HCT116 (cell line): Measurements from ENCODE around the gene WDPCP.
"Not testable (repeated sequence)": the region's sequence is repeated elsewhere in the genome, so short reads cannot be mapped to it uniquely, and the experiment has no call there.

ENCODE experiments used
- ATF3 ChIP-seq: IDR thresholded peaks from 2 replicates; pipeline ENCODE4 v1.6.1; 2012
- CTCF ChIP-seq, 3 experiments: fragments of 200-600 bp in 1 of 3; sonication (generic) in 1 of 3; IDR thresholded peaks in 2 of 3; conservative IDR thresholded peaks in 1 of 3; 2 replicates each; pipeline ENCODE4 v1.5.1; 2012 to 2017; ENCODE audit warnings: low read depth in 2 of 3, low read length in 2 of 3, antibody characterized with exemption in 1 of 3, borderline replicate concordance in 1 of 3, control low read depth in 1 of 3, mild to moderate bottlenecking in 1 of 3, mixed read lengths in 1 of 3, mixed run types in 1 of 3, moderate library complexity in 1 of 3; ENCODE audit not compliant: insufficient read depth in 1 of 3
- EGR1 ChIP-seq: IDR thresholded peaks from 2 replicates; pipeline ENCODE4 v1.6.1; 2012; ENCODE audit warnings: low read depth
- EZH2phosphoT487 ChIP-seq: fragments of 200-600 bp; IDR thresholded peaks from 2 replicates; pipeline ENCODE4 v1.6.1; 2018; ENCODE audit warnings: antibody characterized with exemption, borderline replicate concordance
- POLR2A ChIP-seq: IDR thresholded peaks from 2 replicates; pipeline ENCODE4 v1.7.0; 2011; ENCODE audit warnings: borderline replicate concordance; ENCODE audit not compliant: insufficient read depth, insufficient read length; ENCODE audit errors: extremely low read depth
- POLR2AphosphoS5 ChIP-seq: IDR thresholded peaks from 2 replicates; pipeline ENCODE4 v1.6.1; 2011; ENCODE audit warnings: mild to moderate bottlenecking, low read depth, low read length, moderate library complexity
- SIN3A ChIP-seq: IDR thresholded peaks from 2 replicates; pipeline ENCODE4 v1.6.1; 2012; ENCODE audit warnings: low read depth
- TF ChIP-seq, protein P1 (sequence below): IDR thresholded peaks from 2 replicates; pipeline ENCODE4 v1.6.1; 2012; ENCODE audit warnings: low read depth

- TF ChIP-seq CTCF (IDR thresholded peaks at IDR 0.05 in 2 of 3, conservative IDR thresholded peaks at IDR 0.05 in 1 of 3; ENCODE audit: borderline replicate concordance in 1 of 3, insufficient read depth in 1 of 3, low read depth in 2 of 3, low read length in 2 of 3); POLR2A; ATF3; EZH2phosphoT487; POLR2AphosphoS5; SIN3A; EGR1: not testable (repeated sequence)
- TF ChIP-seq, protein P1, sequence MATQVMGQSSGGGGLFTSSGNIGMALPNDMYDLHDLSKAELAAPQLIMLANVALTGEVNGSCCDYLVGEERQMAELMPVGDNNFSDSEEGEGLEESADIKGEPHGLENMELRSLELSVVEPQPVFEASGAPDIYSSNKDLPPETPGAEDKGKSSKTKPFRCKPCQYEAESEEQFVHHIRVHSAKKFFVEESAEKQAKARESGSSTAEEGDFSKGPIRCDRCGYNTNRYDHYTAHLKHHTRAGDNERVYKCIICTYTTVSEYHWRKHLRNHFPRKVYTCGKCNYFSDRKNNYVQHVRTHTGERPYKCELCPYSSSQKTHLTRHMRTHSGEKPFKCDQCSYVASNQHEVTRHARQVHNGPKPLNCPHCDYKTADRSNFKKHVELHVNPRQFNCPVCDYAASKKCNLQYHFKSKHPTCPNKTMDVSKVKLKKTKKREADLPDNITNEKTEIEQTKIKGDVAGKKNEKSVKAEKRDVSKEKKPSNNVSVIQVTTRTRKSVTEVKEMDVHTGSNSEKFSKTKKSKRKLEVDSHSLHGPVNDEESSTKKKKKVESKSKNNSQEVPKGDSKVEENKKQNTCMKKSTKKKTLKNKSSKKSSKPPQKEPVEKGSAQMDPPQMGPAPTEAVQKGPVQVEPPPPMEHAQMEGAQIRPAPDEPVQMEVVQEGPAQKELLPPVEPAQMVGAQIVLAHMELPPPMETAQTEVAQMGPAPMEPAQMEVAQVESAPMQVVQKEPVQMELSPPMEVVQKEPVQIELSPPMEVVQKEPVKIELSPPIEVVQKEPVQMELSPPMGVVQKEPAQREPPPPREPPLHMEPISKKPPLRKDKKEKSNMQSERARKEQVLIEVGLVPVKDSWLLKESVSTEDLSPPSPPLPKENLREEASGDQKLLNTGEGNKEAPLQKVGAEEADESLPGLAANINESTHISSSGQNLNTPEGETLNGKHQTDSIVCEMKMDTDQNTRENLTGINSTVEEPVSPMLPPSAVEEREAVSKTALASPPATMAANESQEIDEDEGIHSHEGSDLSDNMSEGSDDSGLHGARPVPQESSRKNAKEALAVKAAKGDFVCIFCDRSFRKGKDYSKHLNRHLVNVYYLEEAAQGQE = not testable (repeated sequence)
Observed at GRCh38 chr2:63074399-63074798, 513.9 kb downstream of the WDPCP start.
